OCI-LY1 (cell line): ENCODE measurements around the gene ASTE1.

Experiments used
- CTCF ChIP-seq: fragments of 200-600 bp; sonication (generic), shearing (Covaris generic); IDR thresholded peaks from 2 replicates; pipeline ENCODE4 v1.5.1; 2017; ENCODE audit warnings: mild to moderate bottlenecking, antibody characterized with exemption, low read length, moderate library complexity, mixed read lengths
- EZH2 ChIP-seq: fragments of 200-600 bp; sonication (generic), shearing (Covaris generic); IDR thresholded peaks from 2 replicates; pipeline ENCODE4 v1.8.0; 2017; ENCODE audit warnings: borderline replicate concordance, mixed run types, mild to moderate bottlenecking, antibody characterized with exemption, low read length, moderate library complexity, mixed read lengths

GRCh38 chr3:131033480-131034080 is 7.0 kb upstream of the ASTE1 start:
- TF ChIP-seq CTCF = peak; percentile 87
- TF ChIP-seq EZH2 = no peak
